GM18498 (cell line): ENCODE data around the gene GTF2IRD1.
"Not testable (repeated sequence)": the region's sequence is repeated elsewhere in the genome, so short reads cannot be mapped to it uniquely, and the experiment has no call there.

Experiments used
- ATAC-seq: cut with Tn5 transposase; IDR thresholded peaks from one replicate; pipeline ENCODE4 v1.9.1; 2021; ENCODE audit warnings: mild to moderate bottlenecking, moderate library complexity; ENCODE audit not compliant: unreplicated experiment

The GTF2IRD1 gene, protein sequence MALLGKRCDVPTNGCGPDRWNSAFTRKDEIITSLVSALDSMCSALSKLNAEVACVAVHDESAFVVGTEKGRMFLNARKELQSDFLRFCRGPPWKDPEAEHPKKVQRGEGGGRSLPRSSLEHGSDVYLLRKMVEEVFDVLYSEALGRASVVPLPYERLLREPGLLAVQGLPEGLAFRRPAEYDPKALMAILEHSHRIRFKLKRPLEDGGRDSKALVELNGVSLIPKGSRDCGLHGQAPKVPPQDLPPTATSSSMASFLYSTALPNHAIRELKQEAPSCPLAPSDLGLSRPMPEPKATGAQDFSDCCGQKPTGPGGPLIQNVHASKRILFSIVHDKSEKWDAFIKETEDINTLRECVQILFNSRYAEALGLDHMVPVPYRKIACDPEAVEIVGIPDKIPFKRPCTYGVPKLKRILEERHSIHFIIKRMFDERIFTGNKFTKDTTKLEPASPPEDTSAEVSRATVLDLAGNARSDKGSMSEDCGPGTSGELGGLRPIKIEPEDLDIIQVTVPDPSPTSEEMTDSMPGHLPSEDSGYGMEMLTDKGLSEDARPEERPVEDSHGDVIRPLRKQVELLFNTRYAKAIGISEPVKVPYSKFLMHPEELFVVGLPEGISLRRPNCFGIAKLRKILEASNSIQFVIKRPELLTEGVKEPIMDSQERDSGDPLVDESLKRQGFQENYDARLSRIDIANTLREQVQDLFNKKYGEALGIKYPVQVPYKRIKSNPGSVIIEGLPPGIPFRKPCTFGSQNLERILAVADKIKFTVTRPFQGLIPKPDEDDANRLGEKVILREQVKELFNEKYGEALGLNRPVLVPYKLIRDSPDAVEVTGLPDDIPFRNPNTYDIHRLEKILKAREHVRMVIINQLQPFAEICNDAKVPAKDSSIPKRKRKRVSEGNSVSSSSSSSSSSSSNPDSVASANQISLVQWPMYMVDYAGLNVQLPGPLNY

DNA sequence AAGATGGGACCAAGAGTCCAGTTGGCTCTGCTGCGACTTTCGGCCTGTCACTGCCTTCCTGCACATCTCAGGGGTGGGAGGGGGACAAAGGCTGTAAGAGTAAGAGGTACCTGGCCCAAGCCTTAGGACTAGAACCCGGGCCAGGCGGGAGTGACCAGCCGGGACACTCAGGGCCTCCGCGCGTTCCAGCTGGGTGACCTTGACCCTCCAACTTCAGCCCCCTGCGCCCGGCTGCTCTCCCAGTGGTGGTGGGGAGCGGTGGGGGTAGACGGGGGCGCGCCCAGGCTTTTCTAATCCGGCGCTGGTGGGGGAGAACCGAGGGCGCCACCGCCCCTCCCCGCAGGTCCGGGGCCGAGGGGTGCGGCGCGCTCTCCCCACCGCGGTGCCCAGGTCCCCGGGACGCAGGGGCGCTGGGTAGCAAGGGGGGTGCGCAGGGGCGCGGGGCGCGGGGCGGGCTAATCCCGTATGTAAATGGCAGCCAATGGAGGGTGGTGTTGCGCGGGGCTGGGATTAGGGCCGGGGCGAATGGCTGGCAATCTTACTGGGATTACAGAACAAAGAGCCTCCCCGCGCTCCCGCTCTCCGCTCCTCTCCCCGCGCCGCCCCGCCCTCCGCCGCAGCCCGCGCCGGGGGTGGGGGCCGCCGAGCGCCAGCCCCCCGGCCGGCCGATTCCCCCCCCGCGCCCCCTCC is at the start of gene GTF2IRD1:
GTF2IRD1 (plus strand) TSS at position 585 of the 690 bp plus-strand sequence. CDS start 54,175 bp downstream, outside the sequence.
- peak; percentile 37 for ATAC-seq

DNA sequence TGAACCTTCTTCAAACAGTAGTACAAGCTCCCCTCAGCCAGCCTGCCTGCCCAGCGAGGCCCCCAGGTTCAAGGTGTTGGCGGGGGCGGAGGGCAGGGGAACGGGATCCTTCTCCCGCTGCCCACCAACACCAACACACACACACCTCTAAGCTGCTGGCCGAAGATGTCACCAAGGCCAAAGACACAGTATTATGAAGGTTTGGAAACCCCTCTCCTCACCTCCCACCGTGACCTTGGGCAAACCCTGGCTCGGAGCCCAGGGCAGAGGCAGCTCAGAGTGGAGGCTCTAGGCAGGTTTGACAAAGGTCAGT is 49.4 kb upstream of the GTF2IRD1 start:
- no peak for ATAC-seq

DNA sequence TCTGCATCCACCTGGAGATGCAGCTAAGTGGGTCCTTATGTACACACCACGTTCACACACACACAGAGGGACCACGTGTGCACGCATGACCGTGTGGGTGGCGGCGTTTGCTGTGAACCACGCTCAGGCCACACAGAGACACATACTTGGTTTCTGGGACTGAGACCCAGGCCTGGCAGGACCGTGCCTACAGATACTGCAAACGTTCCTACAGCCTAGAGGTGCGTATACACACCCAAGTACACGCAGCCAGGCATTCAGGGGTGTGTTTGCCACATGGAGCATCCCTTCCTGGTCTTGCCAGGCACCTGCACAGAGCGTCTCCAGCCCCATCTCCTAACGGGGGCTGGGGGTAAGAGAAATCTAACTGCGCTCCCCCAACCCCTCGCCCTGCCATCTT is 49.0 kb upstream of the GTF2IRD1 start:
- ATAC-seq, result no peak

DNA sequence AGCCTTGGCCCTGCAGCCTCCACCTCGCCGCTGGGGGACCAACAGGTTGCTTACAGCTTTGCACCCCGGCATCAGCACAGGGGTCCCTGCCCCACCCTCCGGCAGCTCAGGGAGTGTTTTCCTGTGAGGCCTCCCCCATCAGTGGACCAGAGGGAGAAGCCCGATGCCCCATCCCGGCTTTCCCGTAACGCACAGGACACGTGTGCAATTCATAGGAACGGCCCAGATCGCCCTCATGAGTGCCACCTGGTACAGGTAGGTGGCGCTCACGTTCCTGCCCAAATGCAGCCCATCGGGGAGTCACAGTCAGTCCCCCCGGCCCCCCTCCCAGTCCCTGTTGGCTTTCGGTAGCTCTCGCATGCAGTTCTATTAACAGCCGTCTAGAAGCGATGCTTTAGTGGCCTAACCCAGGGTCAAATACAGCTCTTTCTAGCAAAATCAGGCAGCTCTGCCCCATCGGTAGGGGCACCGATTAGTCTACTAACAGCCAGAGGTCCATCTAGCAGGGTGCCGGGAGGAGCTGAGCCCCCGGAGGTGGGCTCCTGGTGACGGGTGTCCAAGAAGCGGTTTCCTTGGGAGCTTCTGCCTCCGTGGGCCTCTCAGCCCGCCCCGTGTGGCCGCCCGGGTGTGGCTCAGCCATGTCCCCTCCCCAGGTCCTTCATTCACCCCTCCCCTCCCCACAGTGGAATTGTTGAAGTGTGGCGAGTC is 48.4 kb upstream of the GTF2IRD1 start:
- no peak for ATAC-seq

DNA sequence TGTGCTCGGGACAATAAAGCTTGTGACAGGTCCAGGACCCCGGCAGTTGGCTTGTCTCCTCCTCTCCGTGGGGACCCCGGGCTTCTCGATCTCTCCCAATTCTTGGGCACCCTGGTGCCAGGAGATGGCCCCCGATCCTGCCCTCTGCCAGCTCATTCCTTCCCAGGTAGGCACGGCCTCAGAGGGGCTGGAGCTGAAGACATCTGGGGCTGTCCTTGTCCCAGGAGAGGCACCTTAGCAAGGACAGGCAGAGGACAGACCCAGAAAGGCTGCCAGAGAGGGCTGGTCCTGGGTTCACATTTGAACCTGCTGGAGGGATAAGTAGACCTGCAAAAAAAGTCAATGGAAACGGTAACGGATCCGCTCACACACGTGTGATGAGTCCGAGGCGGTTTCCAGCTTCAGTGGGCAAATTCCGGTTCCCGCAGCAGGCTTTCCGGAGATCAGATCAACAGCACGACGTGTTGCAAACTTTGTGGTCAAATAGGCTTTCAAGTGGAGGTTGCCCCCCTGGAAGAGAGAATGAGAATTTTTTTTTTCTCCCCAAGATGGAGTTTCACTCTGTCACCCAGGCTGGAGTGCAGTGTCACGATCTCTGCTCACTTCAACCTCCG is 47.7 kb upstream of the GTF2IRD1 start:
- no peak for ATAC-seq

DNA sequence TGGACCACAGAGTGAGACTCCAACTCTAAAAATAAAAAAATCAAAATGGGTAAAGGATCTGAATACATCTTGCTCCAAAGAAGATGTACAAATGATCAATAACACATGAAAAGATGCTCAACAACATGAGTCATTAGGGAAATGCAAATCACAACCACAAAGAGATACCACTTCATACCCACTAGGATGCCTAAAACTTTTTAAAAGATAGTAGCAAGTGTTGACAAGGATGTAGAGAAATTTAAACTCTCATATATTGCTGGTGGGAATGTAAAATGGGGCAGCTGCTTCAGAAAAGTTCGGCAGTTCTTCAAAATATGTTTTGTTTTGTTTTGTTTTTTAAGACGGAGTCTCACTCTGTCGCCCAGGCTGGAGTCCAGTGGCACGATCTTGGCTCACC is 45.7 kb upstream of the GTF2IRD1 start:
- no peak for ATAC-seq

DNA sequence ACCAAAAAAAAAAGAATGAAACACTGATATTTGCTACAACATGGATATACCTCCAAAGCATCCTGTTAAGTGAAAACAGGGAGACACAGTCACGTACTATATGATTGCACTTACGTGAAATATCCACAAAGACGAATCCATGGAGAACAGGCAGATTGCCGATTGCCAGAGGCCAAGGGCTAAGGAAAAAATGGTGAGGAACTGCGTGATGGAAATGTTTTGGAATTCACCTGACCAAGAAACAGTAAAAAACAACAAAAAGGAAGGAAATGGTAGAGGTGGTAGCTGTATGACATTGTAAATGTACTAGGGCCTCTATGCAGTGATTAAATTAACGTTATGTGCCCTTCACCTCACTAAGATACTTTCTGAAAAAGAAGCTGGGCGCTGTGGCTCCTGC is 44.1 kb upstream of the GTF2IRD1 start:
- ATAC-seq, result no peak

DNA sequence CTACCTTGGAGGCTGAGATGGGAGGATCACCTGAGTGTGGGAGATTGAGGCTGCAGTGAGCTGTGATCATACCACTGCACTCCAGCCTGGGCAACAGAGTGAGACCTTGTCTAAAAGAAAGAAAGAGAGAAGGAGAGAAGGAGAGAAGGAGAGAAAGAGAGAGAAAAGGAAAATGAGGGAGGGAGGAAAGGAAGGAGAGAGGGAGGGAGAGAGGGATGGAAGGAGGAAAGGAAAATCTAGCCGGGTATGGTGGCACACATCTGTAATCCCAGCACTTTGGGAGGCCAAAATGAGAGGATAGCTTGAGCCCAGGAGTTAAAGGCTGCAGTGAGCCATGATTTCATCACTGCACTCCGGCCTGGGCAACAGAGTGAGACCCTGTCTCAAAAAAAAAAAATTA is 42.9 kb upstream of the GTF2IRD1 start:
- no peak for ATAC-seq

DNA sequence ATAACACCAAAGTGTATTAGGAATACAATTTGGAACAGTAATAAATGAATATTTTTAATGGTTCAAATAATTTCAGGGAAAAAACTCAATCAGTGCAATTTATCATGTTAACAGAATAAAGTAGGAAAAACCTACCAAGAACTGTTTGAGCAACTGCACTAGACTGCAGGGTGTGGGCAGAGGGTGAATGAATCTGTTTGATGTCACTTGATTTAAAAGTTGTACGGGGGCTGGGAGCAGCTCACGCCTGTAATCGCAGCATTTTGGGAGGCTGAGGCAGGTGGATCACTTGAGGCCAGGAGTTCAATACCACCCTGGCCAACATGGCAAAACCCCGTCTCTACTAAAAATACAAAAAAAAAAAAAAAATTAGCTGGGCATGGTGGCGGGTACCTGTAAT is 42.1 kb upstream of the GTF2IRD1 start:
- not testable (repeated sequence) for ATAC-seq

DNA sequence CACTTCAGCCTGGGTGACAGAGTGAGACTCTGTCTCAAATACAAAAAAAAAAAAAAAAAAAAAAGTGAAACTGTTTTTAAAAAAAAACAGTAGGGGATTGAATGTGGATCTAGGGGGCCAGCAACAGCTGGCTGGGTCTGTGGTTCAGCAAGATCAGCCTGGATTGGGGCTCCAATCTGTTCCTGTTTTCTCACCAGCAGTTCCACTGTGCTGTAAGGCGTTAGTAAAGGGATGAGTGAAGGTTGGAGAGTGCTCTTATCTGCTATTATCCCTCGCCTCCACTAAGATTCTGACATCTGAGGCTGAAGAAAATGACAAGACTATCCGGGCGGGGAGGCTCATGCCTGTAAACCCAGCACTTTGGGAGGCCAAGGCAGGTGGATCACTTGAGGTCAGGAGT is 41.6 kb upstream of the GTF2IRD1 start:
- no peak for ATAC-seq

DNA sequence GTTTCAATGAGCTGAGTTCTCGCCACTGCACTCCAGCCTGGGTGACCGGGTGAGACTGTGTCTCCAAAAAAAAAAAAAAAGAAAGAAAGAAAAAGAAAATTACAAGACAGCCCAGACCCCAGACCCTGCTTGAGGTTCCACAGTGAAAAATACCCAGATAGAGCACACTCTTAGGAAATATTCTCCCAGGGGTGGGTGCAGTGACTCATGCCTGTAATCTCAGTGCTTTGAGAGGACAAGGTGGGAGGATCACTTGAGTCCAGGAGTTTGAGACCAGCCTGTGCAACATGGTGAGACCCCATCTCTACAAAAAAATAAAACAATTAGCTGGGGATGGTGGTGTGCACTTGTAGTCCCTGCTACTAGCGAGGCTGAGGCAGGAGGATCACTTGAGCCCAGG is 41.1 kb upstream of the GTF2IRD1 start:
- no peak for ATAC-seq

DNA sequence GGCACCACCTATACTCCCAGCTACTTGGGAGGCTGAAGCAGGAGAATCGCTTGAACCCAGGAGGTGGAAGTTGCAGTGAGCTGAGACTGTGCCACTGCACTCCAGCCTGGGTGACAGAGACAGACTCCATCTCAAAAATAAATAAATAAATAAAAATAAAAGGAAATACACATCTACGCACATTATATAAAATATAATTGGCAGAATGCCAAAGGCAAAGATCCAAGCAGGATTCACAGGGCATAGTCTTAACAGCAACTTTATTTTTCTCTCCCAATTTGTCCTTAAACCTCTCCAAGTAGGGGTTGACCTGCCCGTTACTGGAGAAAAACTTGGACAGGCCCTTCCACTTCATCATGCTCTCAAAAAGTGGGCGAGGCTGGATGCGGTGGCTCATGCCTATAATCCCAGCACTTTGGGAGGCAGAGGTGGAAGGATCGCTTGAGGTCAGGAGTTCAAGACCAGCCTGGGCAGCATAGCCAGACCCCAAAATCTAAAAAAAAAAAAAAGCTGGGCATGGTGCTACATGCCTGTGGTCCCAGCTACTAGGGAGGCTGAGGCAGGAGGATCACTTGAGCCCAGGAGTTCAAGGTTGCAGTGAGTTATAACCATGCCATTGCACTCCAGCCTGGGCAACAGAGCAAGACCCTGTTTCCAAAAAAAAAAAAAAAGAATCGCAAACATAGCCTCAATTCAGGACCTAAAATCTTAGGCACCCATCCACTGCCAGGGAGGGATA is 38.9 kb upstream of the GTF2IRD1 start:
- ATAC-seq, result not testable (repeated sequence)

DNA sequence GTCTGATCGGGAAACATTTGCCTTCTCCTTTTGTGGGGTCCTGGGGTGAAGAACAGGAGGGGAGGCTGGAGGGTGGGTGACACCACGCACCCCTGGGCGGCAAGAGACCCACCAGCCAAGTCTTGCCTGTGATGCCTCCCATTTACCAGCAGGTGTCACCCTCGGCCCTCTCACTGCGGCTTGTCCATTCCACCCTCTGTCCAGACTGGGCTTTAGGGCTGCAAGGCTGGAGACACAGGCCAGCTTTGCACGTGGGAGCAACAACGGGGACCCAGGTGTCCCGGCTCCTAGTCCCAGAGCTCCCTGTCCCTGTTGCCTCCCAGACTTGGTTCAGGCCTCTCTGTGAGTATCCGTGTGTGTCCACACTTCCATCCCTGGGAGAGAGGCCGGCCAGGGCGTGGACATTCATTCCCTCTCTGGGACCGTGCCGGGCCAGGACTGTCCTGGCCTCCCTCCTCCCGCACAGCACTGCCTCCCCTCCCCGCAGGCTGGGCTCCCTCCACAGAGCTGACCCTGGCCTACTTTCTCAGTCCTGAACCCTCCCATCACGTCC is 36.2 kb upstream of the GTF2IRD1 start:
- no peak for ATAC-seq

DNA sequence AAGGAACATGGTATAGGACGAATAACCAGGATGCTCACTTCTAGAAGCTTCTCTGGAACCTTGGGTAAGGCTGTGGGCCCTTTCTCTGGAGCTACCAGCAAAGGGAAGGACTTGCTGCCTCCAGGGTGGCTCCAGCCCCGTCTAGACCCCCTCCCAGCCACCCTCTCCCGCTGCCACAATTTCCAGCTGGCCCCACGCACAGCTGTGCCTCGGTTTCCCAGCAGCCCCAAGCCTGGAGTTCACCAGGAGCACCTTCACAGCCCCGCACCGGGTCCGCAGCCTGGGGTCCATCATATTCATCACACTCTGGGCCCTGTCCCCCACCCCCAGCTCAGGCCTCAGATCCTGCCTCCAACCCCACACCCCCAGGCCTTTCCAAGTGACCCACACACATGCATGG is 35.6 kb upstream of the GTF2IRD1 start:
- no peak for ATAC-seq

DNA sequence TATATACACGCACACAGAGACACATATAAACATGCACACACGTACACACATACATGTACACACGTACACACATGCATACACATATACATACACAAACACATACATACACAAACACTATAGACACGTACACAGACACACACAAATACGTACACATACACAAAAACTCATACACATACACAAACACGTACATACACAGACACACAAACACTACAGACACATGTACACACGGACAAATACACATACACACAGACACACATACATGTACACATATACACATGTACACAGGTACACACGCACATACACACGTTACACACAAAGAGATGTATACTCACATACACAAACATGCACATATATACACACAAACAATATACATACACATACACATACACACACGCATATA is 35.2 kb upstream of the GTF2IRD1 start:
- ATAC-seq, result no peak

DNA sequence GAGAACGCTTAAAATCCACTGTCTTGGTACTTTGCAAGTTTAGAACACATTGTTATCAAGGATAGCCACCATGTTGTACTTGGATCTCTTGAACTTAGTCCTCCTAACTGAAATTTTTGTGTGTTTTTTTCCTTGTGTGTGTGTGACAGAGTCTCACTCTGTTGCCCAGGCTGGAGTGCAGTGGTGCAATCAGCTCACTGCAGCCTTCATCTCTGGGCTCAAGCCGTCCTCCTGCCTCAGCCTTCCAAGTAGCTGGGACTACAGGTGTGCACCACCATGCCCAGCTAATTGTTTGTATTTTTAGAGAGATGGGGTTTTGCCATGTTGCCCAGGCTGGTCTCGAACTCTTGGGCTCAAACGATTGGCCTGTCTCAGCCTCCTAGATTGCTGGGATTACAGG is 34.5 kb upstream of the GTF2IRD1 start:
- not testable (repeated sequence) for ATAC-seq

DNA sequence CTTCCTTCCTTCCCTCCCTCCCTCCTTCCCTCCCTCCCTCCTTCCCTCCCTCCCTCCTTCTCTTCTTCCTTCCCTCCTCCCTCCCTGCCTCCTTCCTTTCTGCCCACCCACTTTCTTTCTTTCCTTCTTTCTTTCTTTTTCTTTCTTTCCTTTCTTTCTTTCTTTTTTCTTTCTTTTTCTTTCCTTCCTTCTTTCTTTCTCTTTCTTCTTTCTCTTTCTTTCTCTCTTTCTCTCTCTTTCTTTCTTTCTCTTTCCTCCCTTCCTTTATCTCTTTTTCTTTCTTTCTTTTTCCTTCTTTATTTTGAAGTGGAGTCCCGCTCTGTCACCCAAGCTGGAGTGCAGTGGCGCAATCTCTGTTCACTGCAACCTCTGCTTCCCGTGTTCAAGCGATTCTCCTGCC is 33.7 kb upstream of the GTF2IRD1 start:
- ATAC-seq, result no peak

DNA sequence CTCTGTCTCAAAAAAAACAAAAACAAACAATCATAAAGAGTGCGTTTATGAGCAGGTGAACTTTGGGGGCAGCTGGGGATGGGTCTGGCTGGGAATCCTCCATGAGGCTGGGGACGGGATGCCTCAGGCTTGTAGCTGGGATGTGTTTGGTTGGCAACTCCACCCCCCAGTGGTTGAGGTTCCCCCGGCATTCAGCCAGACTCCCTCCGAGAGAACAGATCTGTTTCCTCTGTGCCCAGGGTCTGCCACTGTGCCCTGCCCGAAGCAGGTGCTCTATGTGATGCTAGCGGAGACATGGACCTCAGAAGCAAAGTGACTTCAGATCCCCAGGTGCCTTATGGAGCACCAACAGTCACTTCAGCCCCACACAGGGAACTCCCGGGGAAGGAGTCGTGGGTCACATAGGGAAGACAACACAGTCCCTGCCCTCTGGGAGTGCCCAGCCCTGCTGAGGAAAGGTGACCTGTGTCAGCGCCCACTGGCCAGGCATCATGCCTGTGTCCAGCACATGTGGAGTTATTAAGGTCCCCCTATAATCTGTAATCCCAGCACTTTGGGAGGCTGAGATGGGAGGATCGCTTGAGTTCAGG is 29.3 kb upstream of the GTF2IRD1 start:
- ATAC-seq, result no peak

DNA sequence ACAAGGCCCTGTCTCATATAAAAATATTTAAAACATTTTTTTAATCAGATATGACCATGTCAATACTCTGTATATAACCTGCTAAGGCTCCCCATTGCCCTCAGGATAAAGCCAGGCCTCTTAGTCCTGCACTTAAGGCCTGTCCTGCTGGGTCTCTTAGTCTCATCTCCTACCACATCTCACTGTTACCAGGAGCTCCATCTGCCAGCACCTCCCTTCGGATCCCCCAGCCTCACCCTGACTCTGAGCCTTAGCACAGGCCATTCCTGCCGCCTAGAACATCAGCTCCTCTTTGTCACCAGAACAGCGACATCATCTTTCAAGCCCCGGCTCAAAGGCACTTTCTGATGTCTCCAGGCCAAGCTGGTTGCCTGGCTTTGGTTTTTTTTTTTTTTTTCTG is 25.7 kb upstream of the GTF2IRD1 start:
- no peak for ATAC-seq
